Measurements from ENCODE around the gene SEC14L3.
A peak's percentile ranks its signal among the peaks of the same experiment; 100 is the strongest.

Gene SEC14L3

GRCh38 chr22:30424534-30425326 is 47.1 kb downstream of the SEC14L3 start:
- peak; percentile 13 for TF ChIP-seq CTCF (IDR thresholded peaks at IDR 0.05; ENCODE audit: insufficient read depth, low read depth, low read length, missing control alignments)
- peak; percentile 54 for DNase-seq (ENCODE audit: low read depth)
- H3K4me3 ChIP-seq (ENCODE audit: low read length): peak overlapping the region; percentile 64

GRCh38 chr22:30423959-30424533 is 47.8 kb downstream of the SEC14L3 start:
- no peak for TF ChIP-seq CTCF (IDR thresholded peaks at IDR 0.05; ENCODE audit: insufficient read depth, low read depth, low read length, missing control alignments)
- H3K4me3 ChIP-seq (ENCODE audit: low read length): peak overlapping the region; percentile 58
- DNase-seq (ENCODE audit: low read depth): peak; percentile 99

- H3K4me3 ChIP-seq (ENCODE audit: low read length): peak overlapping the region; percentile 58
- TF ChIP-seq CTCF (IDR thresholded peaks at IDR 0.05; ENCODE audit: insufficient read depth, low read depth, low read length, missing control alignments): no peak
- DNase-seq (ENCODE audit: low read depth): peak; percentile 68
These were observed 48.4 kb downstream of the SEC14L3 start for GRCh38 chr22:30423301-30423958.

- peak; percentile 95 for DNase-seq (ENCODE audit: low read depth)
- peak overlapping the region; percentile 58 for H3K4me3 ChIP-seq (ENCODE audit: low read length)
- TF ChIP-seq CTCF (IDR thresholded peaks at IDR 0.05; ENCODE audit: insufficient read depth, low read depth, low read length, missing control alignments): no peak
These were observed 49.1 kb downstream of the SEC14L3 start for GRCh38 chr22:30422481-30423300.

GRCh38 chr22:30421695-30422480 is 49.9 kb downstream of the SEC14L3 start:
- no peak for DNase-seq (ENCODE audit: low read depth)
- H3K4me3 ChIP-seq (ENCODE audit: low read length): no peak overlapping the region
- TF ChIP-seq CTCF (IDR thresholded peaks at IDR 0.05; ENCODE audit: insufficient read depth, low read depth, low read length, missing control alignments): no peak
